GM19324 (cell line): ENCODE measurements around the gene SEMA4D.
"Not testable (repeated sequence)": the region's sequence is repeated elsewhere in the genome, so short reads cannot be mapped to it uniquely, and the experiment has no call there.

Experiments used
- ATAC-seq: cut with Tn5 transposase; IDR thresholded peaks from one replicate; pipeline ENCODE4 v1.9.1; 2021; ENCODE audit warnings: mild to moderate bottlenecking, moderate library complexity; ENCODE audit not compliant: unreplicated experiment, low FRiP score

The SEMA4D gene

GRCh38 chr9:89347651-89348050 lies 150.3 kb downstream of the SEMA4D start:
- ATAC-seq: no peak

DNA sequence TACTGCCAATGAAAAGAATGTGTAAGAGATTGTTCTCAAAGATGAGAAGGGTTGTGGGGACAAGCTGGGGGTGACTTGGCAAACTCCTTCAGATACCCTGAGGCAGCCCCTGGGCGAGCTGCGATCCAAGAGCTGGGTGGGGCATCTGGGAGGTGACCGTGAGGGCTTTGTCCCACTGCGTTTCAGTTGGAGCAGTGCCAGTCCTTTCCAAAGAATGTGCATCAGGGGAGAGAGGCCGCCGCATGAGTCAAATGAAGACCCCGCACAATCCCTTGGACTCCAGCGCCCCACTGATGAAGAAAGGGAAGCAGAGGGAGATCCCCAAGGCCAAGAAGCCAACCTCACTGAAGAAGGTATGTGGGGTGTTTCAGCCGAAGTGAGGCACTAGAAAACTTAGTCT lies 151.2 kb downstream of the SEMA4D start:
- ATAC-seq: no peak

GRCh38 chr9:89345476-89345875 lies 152.4 kb downstream of the SEMA4D start:
- no peak for ATAC-seq

GRCh38 chr9:89343812-89344211 lies 154.1 kb downstream of the SEMA4D start:
- ATAC-seq: not testable (repeated sequence)

DNA sequence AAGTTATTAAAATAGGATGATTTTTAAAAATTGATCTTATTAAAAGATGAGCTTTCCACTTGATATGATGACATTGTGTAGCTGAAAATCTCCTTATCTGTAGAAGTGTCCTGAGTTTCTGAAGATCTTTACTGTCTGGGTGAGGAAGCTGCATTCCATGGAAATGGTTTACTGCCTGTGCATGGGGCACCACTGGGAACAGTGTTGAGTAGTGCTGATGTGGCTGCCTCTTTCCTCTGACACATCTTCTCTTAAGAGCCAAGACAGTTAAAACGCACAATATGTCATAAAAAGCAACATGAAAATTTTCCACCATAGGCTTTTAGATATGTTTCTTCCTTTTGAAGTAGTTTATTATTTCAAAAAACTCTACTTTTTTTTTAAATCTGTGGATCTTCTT lies 155.0 kb downstream of the SEMA4D start:
- ATAC-seq: no peak

- no peak for ATAC-seq
Observed at GRCh38 chr9:89342213-89342612, 155.7 kb downstream of the SEMA4D start.

GRCh38 chr9:89340332-89340731 lies 157.6 kb downstream of the SEMA4D start:
- no peak for ATAC-seq

GRCh38 chr9:89339807-89340206 lies 158.1 kb downstream of the SEMA4D start:
- ATAC-seq: no peak

DNA sequence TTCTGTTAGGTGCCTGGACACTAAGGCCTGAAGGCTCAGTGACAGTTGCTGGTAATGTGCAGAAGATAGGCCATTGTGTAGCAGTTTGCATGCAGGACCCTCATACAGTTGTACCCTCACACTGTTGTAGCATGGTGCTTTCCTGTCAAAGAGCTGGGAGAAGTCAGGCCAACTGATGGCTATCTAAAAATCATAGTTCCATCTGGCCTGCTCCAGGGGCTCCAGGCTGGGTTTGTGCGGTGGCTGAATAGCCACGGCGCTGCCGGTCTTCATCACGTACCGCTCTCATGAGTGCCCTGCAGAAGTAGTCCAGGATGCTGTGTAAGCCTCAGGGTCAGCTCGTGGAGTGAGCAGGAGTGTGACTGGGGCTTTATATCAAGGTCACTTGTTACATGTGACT lies 167.4 kb downstream of the SEMA4D start:
- no peak for ATAC-seq

GRCh38 chr9:89329917-89330316 lies 168.0 kb downstream of the SEMA4D start:
- no peak for ATAC-seq

DNA sequence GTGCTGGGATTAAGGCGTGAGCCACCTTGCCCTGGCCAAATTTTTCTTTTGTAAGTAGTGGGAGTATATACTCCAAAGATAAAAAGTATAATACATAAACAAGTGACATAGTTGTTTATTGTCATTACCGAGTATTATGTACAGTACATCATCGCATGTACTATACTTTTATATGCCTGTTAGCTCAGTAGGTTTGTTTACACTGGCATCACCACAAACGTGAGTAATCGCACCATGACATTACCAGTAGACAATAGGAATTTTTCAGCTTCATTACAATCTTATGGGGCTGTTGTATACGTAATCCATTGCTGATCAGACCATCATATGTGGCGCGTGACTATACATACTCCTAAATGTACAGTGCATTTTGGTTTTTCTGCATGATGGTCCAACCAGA lies 169.8 kb downstream of the SEMA4D start:
- no peak for ATAC-seq

DNA sequence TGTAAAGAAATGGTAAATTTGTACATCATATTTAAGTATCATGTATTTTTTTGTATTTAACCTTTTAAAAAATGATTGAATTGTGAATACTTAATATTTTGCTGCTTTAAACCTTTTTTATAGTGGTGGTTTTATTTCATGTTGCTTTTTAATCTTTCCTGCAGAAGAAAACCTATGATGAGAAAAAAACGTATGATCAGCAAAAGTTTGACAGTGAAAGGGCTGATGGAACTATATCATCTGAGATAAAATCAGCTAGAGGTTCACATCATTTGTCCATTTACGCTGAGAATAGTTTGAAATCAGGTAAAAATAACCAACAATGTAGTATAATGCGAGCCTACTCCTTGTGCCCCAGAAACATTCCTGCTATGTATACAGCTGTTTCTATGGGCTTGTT lies 172.2 kb downstream of the SEMA4D start:
- no peak for ATAC-seq

DNA sequence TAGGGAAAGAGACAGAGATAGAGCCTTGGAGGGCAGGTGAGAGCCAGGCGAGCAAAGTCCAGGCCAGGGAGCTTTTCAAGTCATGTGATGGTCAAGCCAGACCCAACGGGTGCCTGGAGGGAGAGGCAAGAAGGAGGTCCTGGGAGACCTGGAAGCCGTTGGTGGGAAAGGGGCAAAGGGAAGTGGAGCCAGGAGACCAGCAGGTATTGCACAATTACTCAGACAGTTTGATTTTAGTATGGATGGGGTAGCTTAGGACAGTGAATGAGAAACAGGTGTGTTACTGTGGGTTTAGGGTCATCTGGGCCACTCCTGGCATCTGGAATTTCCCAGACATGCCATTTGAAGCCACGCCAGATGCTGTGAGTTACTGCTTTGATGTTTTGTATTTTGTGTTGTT lies 174.5 kb downstream of the SEMA4D start:
- ATAC-seq: no peak

DNA sequence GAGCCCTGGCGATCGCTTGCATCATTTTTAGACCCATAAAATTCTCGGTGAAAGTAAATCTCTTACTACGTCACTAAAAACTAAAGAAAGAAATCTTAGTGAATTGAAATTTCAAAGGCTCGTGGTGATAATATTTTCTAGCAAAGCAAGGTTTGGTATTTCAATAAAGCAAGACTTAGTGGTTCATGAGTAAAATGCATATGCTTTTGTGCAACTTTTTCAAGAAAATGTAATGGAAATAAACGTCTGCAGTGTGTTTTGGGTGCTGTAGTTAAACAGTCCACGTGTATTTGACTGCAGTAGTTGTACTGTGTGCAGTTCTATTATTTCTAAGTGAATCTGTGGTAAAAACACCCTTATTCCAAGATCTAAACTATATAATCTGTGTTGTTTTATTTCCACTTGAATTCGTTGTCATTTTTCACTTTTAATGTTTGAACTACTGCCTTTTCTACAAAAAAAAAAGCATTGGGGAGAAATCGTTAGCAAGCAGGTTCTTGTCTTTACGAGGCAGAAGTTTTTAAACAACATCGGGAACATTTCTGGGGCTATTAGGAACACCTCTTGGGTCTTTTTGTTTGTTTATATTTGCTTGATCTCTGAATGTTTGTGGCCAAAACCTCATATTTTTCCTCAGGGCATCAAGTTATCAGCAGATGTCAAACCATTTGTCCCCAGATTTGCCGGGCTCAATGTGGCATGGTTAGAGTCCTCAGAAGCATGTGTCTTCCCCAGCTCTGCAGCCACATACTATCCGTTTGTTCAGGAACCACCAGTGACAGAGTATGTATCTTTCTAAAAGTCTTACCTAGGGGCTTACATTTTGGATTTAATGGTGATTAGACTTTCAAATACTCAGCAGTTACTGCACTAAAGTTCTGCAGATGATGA lies 178.7 kb downstream of the SEMA4D start:
- ATAC-seq: no peak

- peak; percentile 97 for ATAC-seq
Observed at GRCh38 chr9:89318123-89319014, 179.5 kb downstream of the SEMA4D start, which contains the start of gene SECISBP2. SECISBP2 (plus strand) TSS chr9:89318500; CDS start chr9:89318577, 77 bp downstream.

GRCh38 chr9:89317282-89317681 lies 180.6 kb downstream of the SEMA4D start:
- ATAC-seq: no peak

DNA sequence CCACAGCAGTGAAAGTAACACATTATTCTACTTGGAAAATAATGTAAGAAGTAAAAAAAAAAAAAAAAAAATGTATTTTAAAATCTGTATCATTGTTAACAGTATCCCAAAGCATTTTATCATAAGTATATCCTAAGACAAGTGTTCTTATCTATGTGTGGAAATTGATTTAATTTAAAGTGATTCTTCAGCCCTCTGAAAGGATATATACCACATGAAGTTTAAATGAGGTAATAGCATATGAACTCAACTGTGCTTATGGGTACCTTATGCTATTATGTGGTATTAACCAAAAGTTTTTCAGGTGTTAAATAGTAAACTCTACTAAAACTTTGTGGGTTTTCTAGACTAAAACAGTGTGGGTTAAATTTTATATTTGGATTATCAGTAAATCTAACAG lies 182.4 kb downstream of the SEMA4D start:
- ATAC-seq: no peak

- no peak for ATAC-seq
Observed at GRCh38 chr9:89314955-89315354, 183.0 kb downstream of the SEMA4D start.

GRCh38 chr9:89313842-89314241 lies 184.1 kb downstream of the SEMA4D start:
- no peak for ATAC-seq

DNA sequence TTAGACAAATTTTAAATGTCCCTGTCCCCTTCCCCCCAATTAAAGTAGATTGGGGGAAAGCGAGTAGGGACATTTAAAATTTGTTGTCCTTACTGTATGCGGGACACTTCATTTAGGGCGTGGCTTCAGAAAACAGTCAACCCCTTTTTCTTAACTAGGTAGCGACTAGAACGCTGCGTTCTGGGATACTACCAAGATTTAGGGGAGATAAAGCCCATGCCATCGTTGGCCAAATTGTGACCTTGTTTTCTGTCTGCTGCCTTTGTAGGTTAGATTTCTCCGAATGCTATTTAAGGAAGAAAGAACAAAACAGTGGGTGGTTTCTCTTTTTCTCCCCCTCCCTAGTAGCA lies 185.7 kb downstream of the SEMA4D start:
- ATAC-seq: no peak
